HS-5 (cell line): ENCODE measurements around the gene NXT2.
"Not testable (repeated sequence)": the region's sequence is repeated elsewhere in the genome, so short reads cannot be mapped to it uniquely, and the experiment has no call there.

Experiments
- DNase-seq: peaks from one replicate; pipeline ENCODE4 v3.0.0-alpha.2; 2012; ENCODE audit warnings: low read depth

Gene NXT2

GRCh38 chrX:109536439-109537323 lies at the start of gene NXT2:
Gene NXT2, plus strand, starts transcription at chrX:109536844. Its CDS starts 163 bp downstream, at chrX:109537007.
- peak; percentile 69 for DNase-seq

GRCh38 chrX:109487640-109488039 lies 49.0 kb upstream of the NXT2 start:
- DNase-seq: no peak

GRCh38 chrX:109489174-109489573 lies 47.5 kb upstream of the NXT2 start:
- DNase-seq: no peak

- DNase-seq: no peak
Measured at GRCh38 chrX:109498434-109498833, 38.2 kb upstream of the NXT2 start.

GRCh38 chrX:109501176-109501575 lies 35.5 kb upstream of the NXT2 start:
- DNase-seq: no peak

GRCh38 chrX:109508915-109509314 lies 27.7 kb upstream of the NXT2 start:
- no peak for DNase-seq

- DNase-seq: no peak
Measured at GRCh38 chrX:109511113-109511512, 25.5 kb upstream of the NXT2 start.

GRCh38 chrX:109519001-109519400 lies 17.6 kb upstream of the NXT2 start:
- no peak for DNase-seq

- DNase-seq: no peak
Measured at GRCh38 chrX:109533005-109533404, 3.6 kb upstream of the NXT2 start.

- peak; percentile 19 for DNase-seq
Measured at GRCh38 chrX:109533631-109534030, 3.0 kb upstream of the NXT2 start.

GRCh38 chrX:109534933-109535332 lies 1.7 kb upstream of the NXT2 start:
- DNase-seq: no peak

- DNase-seq: no peak
Measured at GRCh38 chrX:109535578-109535977, 1.1 kb upstream of the NXT2 start.

GRCh38 chrX:109537324-109537665 lies 651 bp downstream of the NXT2 start:
- DNase-seq: no peak

- DNase-seq: not testable (repeated sequence)
Measured at GRCh38 chrX:109539007-109539406, 2.4 kb downstream of the NXT2 start.

GRCh38 chrX:109553862-109554261 lies 17.2 kb downstream of the NXT2 start:
- DNase-seq: no peak

- DNase-seq: not testable (repeated sequence)
Measured at GRCh38 chrX:109576083-109576482, 39.4 kb downstream of the NXT2 start.

GRCh38 chrX:109577055-109577454 lies 40.4 kb downstream of the NXT2 start:
- no peak for DNase-seq

GRCh38 chrX:109578916-109579315 lies 42.3 kb downstream of the NXT2 start:
- DNase-seq: no peak

- no peak for DNase-seq
Measured at GRCh38 chrX:109585488-109585887, 48.8 kb downstream of the NXT2 start.

GRCh38 chrX:109590176-109590575 lies 53.5 kb downstream of the NXT2 start:
- no peak for DNase-seq
